DMS 273 (cell line): Measurements from ENCODE around the gene CDKL2.
"Not testable (repeated sequence)": the region's sequence is repeated elsewhere in the genome, so short reads cannot be mapped to it uniquely, and the experiment has no call there.

Source experiments
- DNase-seq: peaks from one replicate; lab custom pipeline; 2025; ENCODE audit not compliant: unreplicated experiment; lab: John Stamatoyannopoulos, UW

Gene CDKL2

DNA sequence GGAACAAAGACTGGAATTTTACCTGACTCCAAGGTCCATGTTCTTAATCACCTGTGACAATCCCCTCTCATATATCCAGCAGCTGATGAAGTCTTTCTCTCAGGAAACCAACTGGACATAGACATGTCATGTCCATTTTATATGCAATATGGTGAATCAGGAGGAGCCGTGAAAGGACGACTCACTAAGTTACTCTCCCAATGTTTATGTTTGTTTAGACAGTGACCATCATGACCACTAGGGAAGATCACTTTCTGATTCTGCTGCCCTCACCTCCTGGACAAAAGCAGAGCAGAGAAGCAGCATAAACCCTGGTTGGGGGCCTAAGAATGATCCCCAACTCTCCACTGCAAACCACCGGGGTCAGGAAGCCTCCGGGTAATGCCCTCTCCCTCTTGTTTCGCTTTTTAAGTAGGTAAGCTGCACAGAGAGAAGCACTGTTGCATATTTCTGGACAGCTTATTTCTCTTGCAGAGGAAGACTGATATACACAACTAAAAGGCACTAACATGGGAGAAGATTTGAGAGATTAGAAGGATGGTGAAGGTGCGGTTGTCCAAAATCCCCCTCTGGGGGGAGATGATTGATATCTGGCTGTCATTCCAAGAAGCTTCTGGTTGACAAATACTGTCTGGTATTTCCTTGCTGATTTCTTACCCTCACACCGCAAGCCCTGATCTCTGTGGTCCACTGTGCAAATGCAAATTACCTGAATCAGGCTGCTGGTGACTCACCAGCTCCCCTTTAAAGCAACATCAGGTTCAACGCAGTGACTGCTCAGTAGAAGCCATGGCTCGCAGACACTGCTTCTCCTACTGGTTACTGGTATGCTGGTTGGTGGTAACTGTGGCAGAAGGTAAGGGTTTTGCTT lies 74.8 kb downstream of the CDKL2 start, which contains the start of gene ODAPH:
TSS of gene ODAPH (plus strand) at position 773 of the 871 bp plus-strand sequence. CDS start at position 790, 17 bp downstream.
- no peak for DNase-seq

- DNase-seq: no peak
Measured at GRCh38 chr4:75552452-75552851, 77.9 kb downstream of the CDKL2 start.

GRCh38 chr4:75549019-75549418 lies 81.3 kb downstream of the CDKL2 start:
- no peak for DNase-seq

DNA sequence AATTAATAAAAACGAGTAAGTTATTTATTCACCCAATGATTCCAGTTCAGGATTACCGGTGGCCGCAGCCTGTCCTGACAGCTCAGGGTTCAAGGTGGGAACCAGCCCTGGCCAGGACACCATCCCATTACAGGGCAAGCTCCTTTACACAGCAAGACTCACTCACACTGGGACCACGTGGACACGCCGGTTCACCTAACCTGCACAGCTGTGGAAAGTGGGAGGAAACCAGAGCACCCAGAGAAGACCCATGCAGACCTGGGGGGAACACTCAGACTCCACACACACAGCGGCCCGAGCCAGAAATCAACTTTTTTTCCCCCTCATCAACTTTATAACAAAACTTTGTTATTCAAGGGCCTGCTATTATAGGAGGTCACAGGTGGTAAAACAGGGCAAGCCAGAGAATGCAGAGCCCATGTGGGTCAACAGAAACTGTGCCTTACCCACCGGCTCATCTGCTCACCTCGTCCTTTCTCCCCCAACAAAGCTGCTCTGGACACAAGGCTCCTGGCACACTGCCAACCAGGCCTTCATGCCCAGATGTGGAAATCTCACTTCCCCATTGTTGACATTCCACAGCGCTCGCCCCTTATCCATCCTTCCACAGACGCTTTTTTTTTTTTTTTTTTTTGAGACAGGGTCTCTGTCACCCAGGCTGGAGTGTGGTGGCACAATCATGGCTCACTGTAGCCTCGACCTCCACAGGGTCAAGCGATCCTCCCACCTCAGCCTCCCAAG lies 82.5 kb downstream of the CDKL2 start:
- peak; percentile 25 for DNase-seq

DNA sequence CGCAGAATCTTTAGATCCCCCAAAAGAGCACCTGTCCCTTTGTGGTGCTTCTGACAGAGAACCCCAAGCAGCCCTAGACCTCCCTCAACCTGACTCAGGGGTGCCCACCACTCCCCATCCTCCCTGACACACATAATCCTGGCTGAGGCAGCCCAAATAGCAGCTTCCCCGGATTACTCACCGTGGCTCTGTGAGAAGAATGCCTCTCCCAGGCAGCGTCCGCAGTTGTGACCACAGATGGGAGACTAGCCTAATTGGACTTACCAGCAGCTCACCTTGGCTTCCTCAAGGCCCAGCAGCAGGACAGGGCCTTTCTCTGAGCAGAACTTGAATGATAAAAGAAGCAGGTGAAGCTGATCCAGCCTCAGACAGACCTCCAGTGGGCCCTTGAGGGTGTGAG lies 84.8 kb downstream of the CDKL2 start:
- no peak for DNase-seq

GRCh38 chr4:75544870-75545269 lies 85.5 kb downstream of the CDKL2 start:
- DNase-seq: no peak

DNA sequence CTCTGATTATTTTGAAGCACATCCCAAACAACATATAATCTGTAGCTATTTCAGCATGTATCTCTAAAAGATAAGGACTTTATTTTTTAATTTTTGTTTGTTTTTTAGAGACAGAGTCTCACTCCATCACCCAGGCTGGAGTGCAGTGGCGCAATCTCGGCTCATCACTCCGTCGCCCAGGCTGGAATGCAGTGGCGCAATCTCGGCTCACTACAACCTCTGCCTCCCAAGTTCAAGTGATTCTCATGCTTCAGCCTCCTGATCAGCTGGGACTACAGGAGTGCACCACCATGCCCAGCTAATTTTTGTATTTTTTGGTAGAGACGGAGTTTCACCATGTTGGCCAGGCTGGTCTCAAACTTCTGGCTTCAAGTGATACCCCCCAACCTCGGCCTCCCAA lies 86.1 kb downstream of the CDKL2 start:
- not testable (repeated sequence) for DNase-seq

GRCh38 chr4:75542824-75543223 lies 87.5 kb downstream of the CDKL2 start:
- DNase-seq: no peak

DNA sequence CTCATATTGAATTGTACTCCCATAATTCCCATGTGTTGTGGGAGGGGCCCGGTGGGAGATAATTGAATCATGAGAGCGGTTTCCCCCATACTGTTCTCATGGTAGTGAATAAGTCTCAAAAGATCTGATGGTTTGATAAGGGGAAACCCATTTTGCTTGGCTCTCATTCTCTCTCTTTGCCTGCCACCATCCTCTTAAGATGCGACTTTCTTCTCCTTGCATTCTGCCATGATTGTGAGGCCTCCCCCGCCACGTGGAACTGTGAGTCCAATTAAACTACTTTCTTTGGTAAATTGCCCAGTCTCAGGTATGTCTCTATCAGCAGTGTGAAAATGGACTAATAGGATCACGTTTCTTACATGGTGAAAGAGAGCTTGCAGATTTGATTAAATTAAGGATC lies 93.0 kb downstream of the CDKL2 start:
- DNase-seq: not testable (repeated sequence)

GRCh38 chr4:75533926-75534325 lies 96.4 kb downstream of the CDKL2 start:
- not testable (repeated sequence) for DNase-seq

DNA sequence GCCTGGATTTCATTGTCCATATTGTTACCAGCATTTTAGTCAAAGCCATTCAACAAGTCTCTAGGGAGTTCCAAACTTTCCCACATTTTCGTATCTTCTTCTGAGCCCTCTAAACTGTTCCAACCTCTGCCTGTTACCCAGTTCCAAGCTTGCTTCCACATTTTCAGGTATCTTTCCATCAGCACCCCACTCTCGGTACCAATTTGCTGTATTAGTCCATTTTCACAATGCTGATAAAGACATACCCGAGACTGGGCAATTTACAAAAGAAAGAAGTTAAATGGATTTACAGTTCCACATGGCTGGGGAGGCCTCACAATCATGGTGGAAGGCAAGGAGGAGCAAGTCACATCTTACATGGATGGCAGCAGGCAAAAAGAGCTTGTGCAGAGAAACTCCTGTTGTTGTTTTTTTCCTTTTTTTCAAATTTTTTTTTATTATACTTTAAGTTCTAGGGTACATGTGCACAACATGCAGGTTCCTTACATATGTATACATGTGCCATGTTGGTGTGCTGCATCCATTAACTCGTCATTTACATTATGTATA lies 96.9 kb downstream of the CDKL2 start:
- not testable (repeated sequence) for DNase-seq

- DNase-seq: not testable (repeated sequence)
Measured at GRCh38 chr4:75531536-75532143, 98.7 kb downstream of the CDKL2 start.

- DNase-seq: no peak
Measured at GRCh38 chr4:75530556-75531322, 99.6 kb downstream of the CDKL2 start.
